H1 (cell line): ENCODE data around the gene HRH3. TPM values are rescaled to one million over a fixed set of nuclear protein-coding genes. Genes with fewer than 3 reads are reported as not detected.

ENCODE experiments used
- CTCF ChIA-PET: fragments of 300-600 bp; sonication (Branson Sonifier 250); formaldehyde crosslinking; loops from one replicate; lab custom pipeline; 2021; ENCODE audit not compliant: partially characterized antibody; lab: Charles Lee
- POLR2A ChIA-PET: fragments of 300-600 bp; sonication (Branson Sonifier 250); formaldehyde crosslinking; loops from one replicate; lab custom pipeline; 2021; ENCODE audit warnings: inconsistent platforms; ENCODE audit not compliant: partially characterized antibody; lab: Charles Lee
- DNase-seq, 2 experiments: peaks; one replicate each; pipeline versions ENCODE4 v3.0.0 to v3.0.0-alpha.2; 2010 to 2022; ENCODE audit warnings: low spot score in 2 of 2, low read depth in 1 of 2, mixed read lengths in 1 of 2
- FAIRE-seq: peaks from 2 replicates; lab custom pipeline; 2011; peaks lifted over from hg19 to GRCh38; lab: Jason Lieb, UNC
- H2AFZ ChIP-seq: 2 replicates; pipeline ENCODE4 v1.8.1; 2012; ENCODE audit warnings: low read length, inconsistent platforms
- H2AK5ac ChIP-seq: 2 replicates; pipeline ENCODE4 v1.6.1; 2013; ENCODE audit warnings: low read depth, low read length
- H2BK120ac ChIP-seq: replicated peaks from 2 replicates; pipeline ENCODE3; 2013; ENCODE audit warnings: low read depth, low read length, inconsistent platforms
- H2BK12ac ChIP-seq: 2 replicates; pipeline ENCODE4 v1.6.1; 2013; ENCODE audit warnings: low read depth, low read length
- H2BK15ac ChIP-seq: 2 replicates; pipeline ENCODE4 v1.6.1; 2013; ENCODE audit warnings: low read length
- H2BK20ac ChIP-seq: 2 replicates; pipeline ENCODE4 v1.6.1; 2013; ENCODE audit warnings: low read length
- H2BK5ac ChIP-seq: 2 replicates; pipeline ENCODE4 v1.6.1; 2013; ENCODE audit warnings: low read depth, low read length
- H3K14ac ChIP-seq: 2 replicates; pipeline ENCODE4 v1.6.1; 2013; ENCODE audit warnings: inconsistent platforms; ENCODE audit not compliant: insufficient read length
- H3K18ac ChIP-seq: 2 replicates; pipeline ENCODE4 v1.6.1; 2013; ENCODE audit warnings: low read length; ENCODE audit errors: extremely low read depth
- H3K23ac ChIP-seq: 2 replicates; pipeline ENCODE4 v1.6.1; 2013; ENCODE audit warnings: inconsistent platforms; ENCODE audit not compliant: insufficient read length
- H3K23me2 ChIP-seq: 2 replicates; pipeline ENCODE4 v1.6.1; 2013; ENCODE audit warnings: low read depth, low read length
- H3K27ac ChIP-seq: 2 replicates; pipeline ENCODE4 v1.6.1; 2011; ENCODE audit warnings: low read depth, low read length, inconsistent platforms
- H3K27me3 ChIP-seq, 4 experiments: replicated peaks in 1 of 4; 1 replicate in 1 of 4; 2 replicates in 3 of 4; pipeline versions ENCODE4 v1.6.1 to v1.8.1; 2011 to 2013; ENCODE audit warnings: low read length in 3 of 4, mild to moderate bottlenecking in 3 of 4, inconsistent platforms in 2 of 4, mixed read lengths in 2 of 4, moderate library complexity in 1 of 4; ENCODE audit not compliant: control insufficient read depth in 3 of 4, insufficient read depth in 3 of 4; ENCODE audit errors: extremely low read depth in 1 of 4
- H3K36me3 ChIP-seq, 4 experiments: 2 replicates each; pipeline versions ENCODE4 v1.6.1 to v1.8.1; 2011 to 2013; ENCODE audit warnings: mild to moderate bottlenecking in 4 of 4, low read length in 3 of 4, moderate library complexity in 2 of 4, control low read depth in 1 of 4, inconsistent platforms in 1 of 4; ENCODE audit not compliant: insufficient read depth in 4 of 4, control insufficient read depth in 2 of 4
- H3K4ac ChIP-seq: replicated peaks from 2 replicates; pipeline ENCODE3; 2013; ENCODE audit warnings: low read length, low read depth, mixed read lengths, inconsistent platforms; ENCODE audit not compliant: insufficient read length
- H3K4me1 ChIP-seq, 4 experiments: replicated peaks in 1 of 4; 1 replicate in 1 of 4; 2 replicates in 3 of 4; pipeline versions ENCODE4 v1.6.1 to v1.8.1; 2011 to 2013; ENCODE audit warnings: low read length in 3 of 4, inconsistent platforms in 2 of 4, mixed read lengths in 1 of 4; ENCODE audit not compliant: insufficient read depth in 4 of 4, control insufficient read depth in 3 of 4
- H3K4me2 ChIP-seq, 2 experiments: 2 replicates each; pipeline versions ENCODE4 v1.6.1 to v1.8.1; 2011 to 2013; ENCODE audit warnings: low read depth in 2 of 2, low read length in 2 of 2, control low read depth in 1 of 2, inconsistent platforms in 1 of 2, mild to moderate bottlenecking in 1 of 2; ENCODE audit not compliant: insufficient read depth in 1 of 2
- H3K4me3 ChIP-seq, 4 experiments: fragments of 200-600, 300-600 bp in 1 of 4; sonication (generic), shearing (Covaris generic), sonication (Bioruptor Twin) in 1 of 4; 2 replicates each; pipeline versions ENCODE4 v1.5.1 to v1.8.1; 2011 to 2016; ENCODE audit warnings: low read length in 4 of 4, low read depth in 3 of 4, control low read depth in 2 of 4, inconsistent platforms in 2 of 4, mild to moderate bottlenecking in 2 of 4, mixed read lengths in 1 of 4, moderate library complexity in 1 of 4; ENCODE audit not compliant: insufficient read depth in 2 of 4; ENCODE audit errors: extremely low read depth in 1 of 4
- H3K56ac ChIP-seq: replicated peaks from 2 replicates; pipeline ENCODE3; 2013; ENCODE audit warnings: low read depth, mild to moderate bottlenecking, mixed read lengths, low read length, inconsistent platforms; ENCODE audit not compliant: insufficient read length
- H3K79me1 ChIP-seq: 2 replicates; pipeline ENCODE4 v1.6.1; 2013; ENCODE audit warnings: low read depth, low read length, control low read depth
- H3K79me2 ChIP-seq, 2 experiments: 2 replicates each; pipeline versions ENCODE4 v1.6.1 to v1.8.1; 2012 to 2013; ENCODE audit warnings: low read length in 2 of 2, mild to moderate bottlenecking in 2 of 2, inconsistent platforms in 1 of 2; ENCODE audit not compliant: insufficient read depth in 2 of 2, control insufficient read depth in 1 of 2
- H3K9ac ChIP-seq, 4 experiments: replicated peaks in 1 of 4; 1 replicate in 1 of 4; 2 replicates in 3 of 4; pipeline versions ENCODE4 v1.6.1 to v1.8.1; 2011 to 2013; ENCODE audit warnings: low read depth in 3 of 4, low read length in 3 of 4, control low read depth in 2 of 4, mild to moderate bottlenecking in 2 of 4, moderate library complexity in 2 of 4, inconsistent platforms in 1 of 4; ENCODE audit errors: extremely low read depth in 1 of 4
- H3K9me3 ChIP-seq, 2 experiments: 2 replicates each; pipeline versions ENCODE4 v1.6.1 to v1.8.1; 2012 to 2013; ENCODE audit warnings: mild to moderate bottlenecking in 2 of 2, moderate library complexity in 2 of 2, control low read depth in 1 of 2, inconsistent platforms in 1 of 2, low read depth in 1 of 2, low read length in 1 of 2, mixed read lengths in 1 of 2; ENCODE audit not compliant: insufficient read depth in 2 of 2
- H4K20me1 ChIP-seq, 2 experiments: replicated peaks in 1 of 2; 2 replicates each; pipeline versions ENCODE3 to v1.8.1; 2011 to 2013; ENCODE audit warnings: inconsistent platforms in 2 of 2, low read length in 2 of 2, mild to moderate bottlenecking in 1 of 2; ENCODE audit not compliant: insufficient read depth in 2 of 2, control insufficient read depth in 1 of 2
- H4K5ac ChIP-seq: 2 replicates; pipeline ENCODE4 v1.6.1; 2013; ENCODE audit warnings: low read length, low read depth, mixed read lengths, inconsistent platforms; ENCODE audit not compliant: insufficient read length
- H4K8ac ChIP-seq: 2 replicates; pipeline ENCODE4 v1.8.0; 2013; ENCODE audit warnings: mild to moderate bottlenecking, moderate library complexity, low read length, inconsistent platforms; ENCODE audit not compliant: insufficient read depth; ENCODE audit errors: extremely low read depth
- H4K91ac ChIP-seq: replicated peaks from 2 replicates; pipeline ENCODE3; 2013; ENCODE audit warnings: low read length, mixed read lengths, inconsistent platforms; ENCODE audit not compliant: insufficient read length
- CTCF ChIP-seq, 3 experiments: IDR thresholded peaks; 1 replicate in 2 of 3; 2 replicates in 1 of 3; pipeline versions ENCODE4 v1.5.1 to v1.6.1; 2011; ENCODE audit warnings: low read length in 3 of 3, mild to moderate bottlenecking in 3 of 3, inconsistent platforms in 2 of 3, low read depth in 1 of 3, moderate library complexity in 1 of 3; ENCODE audit not compliant: insufficient read depth in 1 of 3; ENCODE audit errors: control extremely low read depth in 1 of 3
- MAFK ChIP-seq: IDR thresholded peaks from 2 replicates; pipeline ENCODE4 v1.6.1; 2012; ENCODE audit warnings: low read depth, mild to moderate bottlenecking, improper control_type of control experiment, low read length
- POLR2A ChIP-seq, 2 experiments: IDR thresholded peaks; 1 replicate in 1 of 2; 2 replicates in 1 of 2; pipeline ENCODE4 v1.6.1; 2011; ENCODE audit warnings: low read depth in 2 of 2, low read length in 2 of 2, mild to moderate bottlenecking in 2 of 2; ENCODE audit errors: control extremely low read depth in 1 of 2
- RNF2 ChIP-seq: fragments of 200-900, 300-1000 bp; sonication (generic); IDR thresholded peaks from 2 replicates; pipeline ENCODE4 v1.7.1; 2016; ENCODE audit warnings: borderline replicate concordance, low read depth, mild to moderate bottlenecking, antibody characterized with exemption, low read length; ENCODE audit not compliant: poor library complexity, severe bottlenecking; ENCODE audit errors: missing control alignments
- SIX5 ChIP-seq: IDR thresholded peaks from 2 replicates; pipeline ENCODE4 v1.6.1; 2011; ENCODE audit warnings: mild to moderate bottlenecking, low read depth, low read length
- SP2 ChIP-seq: IDR thresholded peaks from 2 replicates; pipeline ENCODE4 v1.6.1; 2012; ENCODE audit warnings: mild to moderate bottlenecking, low read length, inconsistent platforms
- SRF ChIP-seq: IDR thresholded peaks from 2 replicates; pipeline ENCODE4 v1.6.1; 2011; ENCODE audit warnings: mild to moderate bottlenecking, low read depth, low read length, moderate library complexity
- SUZ12 ChIP-seq: fragments of 200-600 bp; sonication (generic); IDR thresholded peaks from 2 replicates; pipeline ENCODE4 v1.6.1; 2012; ENCODE audit warnings: mild to moderate bottlenecking, inconsistent platforms, low read length, moderate library complexity, mixed read lengths
- TEAD4 ChIP-seq: IDR thresholded peaks from 2 replicates; pipeline ENCODE4 v1.6.1; 2012; ENCODE audit warnings: low read depth, low read length, inconsistent platforms, mixed read lengths
- ZNF274 ChIP-seq: IDR thresholded peaks from 2 replicates; pipeline ENCODE4 v1.7.0; 2012; ENCODE audit warnings: low read length, borderline replicate concordance; ENCODE audit errors: extremely low read depth
- WGBS, 2 experiments: shearing (Covaris generic) in 1 of 2; methylation state at CpG; one replicate each; pipeline versions ENCODE4 v1.1.6 to v1.1.7; 2013 to 2015; ENCODE audit warnings: low lambda C conversion rate in 2 of 2, mixed read lengths in 2 of 2, inconsistent platforms in 1 of 2, low coverage in 1 of 2, missing lambda C conversion rate in 1 of 2; ENCODE audit not compliant: insufficient replicate concordance in 2 of 2, insufficient coverage in 1 of 2, insufficient read length in 1 of 2; ENCODE audit errors: extremely low coverage in 1 of 2, missing lambda C conversion rate in 1 of 2; 5-methylcytosine and 5-hydroxymethylcytosine counted together
- polyA plus RNA-seq, 7 experiments: library from polyadenylated mRNA; depleted of rRNA in 3 of 7; stranded (reverse) in 5 of 7; unstranded in 2 of 7; fragments of >200 nt in 5 of 7; fragments of 200-250 nt in 2 of 7; gene quantifications; 1 replicate in 5 of 7; 2 replicates in 1 of 7; 4 replicates in 1 of 7; pipeline versions ENCODE4 v1.2.1 to v1.2.3, GENCODE V29; 2011 to 2013; ENCODE audit warnings: missing spikeins in 2 of 7, mixed read lengths in 2 of 7
- total RNA-seq: library from RNA; stranded (reverse); fragmentation: NEBNext Ultra II Directional; extraction: Animal tissue kit (Norgen Biotek cat#: 25700); gene quantifications from 2 replicates; pipeline ENCODE4 v1.2.1, GENCODE V29; 2021
- TF ChIP-seq, protein P1 (sequence below): IDR thresholded peaks from 2 replicates; pipeline ENCODE4 v1.6.1; 2011; ENCODE audit warnings: low read depth, mild to moderate bottlenecking, low read length; ENCODE audit not compliant: insufficient read depth

Gene HRH3
- total and polyA plus RNA-seq, 2 of the 8 experiments (the other 6 are each of a cell fraction or from before 2014, with no cell fraction given): 2.0 to 4.5 TPM

DNA sequence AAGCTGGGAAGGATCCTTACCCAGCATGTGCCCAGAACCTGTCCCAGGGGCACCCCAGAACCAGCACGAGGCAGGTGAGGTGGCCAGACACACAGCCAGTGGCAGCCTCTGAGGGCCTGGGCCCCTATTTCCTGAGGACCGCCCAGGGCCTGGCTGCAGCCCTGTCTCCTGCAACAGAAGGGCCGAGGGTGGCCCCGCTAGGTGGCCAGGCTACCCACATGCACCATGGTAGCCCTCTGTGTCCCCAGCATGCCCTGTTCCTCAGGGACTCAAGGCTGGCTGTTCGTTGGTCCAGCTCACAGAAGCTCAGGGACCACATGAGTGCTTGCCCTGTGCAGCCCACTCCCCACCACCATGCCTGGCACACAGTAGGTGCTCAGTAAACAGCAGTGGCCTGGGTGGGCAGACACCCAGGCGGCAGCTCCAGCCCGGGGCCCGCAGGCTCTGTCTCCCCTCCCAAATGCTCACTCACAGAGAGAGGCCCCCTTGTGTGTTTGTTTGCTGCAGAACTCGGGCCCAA is 8.2 kb downstream of the HRH3 start:
- Histone ChIP-seq H3K4me2 (no peak overlapping the region), H3K79me2 (no peaks in the 10 kb centered on the region), H3K4me1 (peaks cover 0 to 3% (median 0%) of the 10 kb centered on the region in 4 experiments; a peak in 1 of 7 replicates), H3K27me3 (no peaks in the 10 kb centered on the region; a peak in 2 of 7 replicates), H3K9ac (no peak overlapping the region), H2BK120ac (no peak overlapping the region), H3K18ac (no peak overlapping the region), H3K4me3 (no peak overlapping the region), H3K23ac (no peak overlapping the region), H2BK20ac (no peak overlapping the region), H4K8ac (no peak overlapping the region; the same call in 1 of the 2 replicates), H3K4ac (no peak overlapping the region), H4K91ac (no peak overlapping the region), H3K23me2 (no peaks in the 10 kb centered on the region), H3K36me3 (no peaks in the 10 kb centered on the region), H3K14ac (no peak overlapping the region), H2AK5ac (no peak overlapping the region), H2BK15ac (no peak overlapping the region), H2AFZ (no peak overlapping the region), H4K20me1 (peaks cover 0 to 2% of the 10 kb centered on the region in 2 experiments), H3K27ac (no peak overlapping the region), H2BK5ac (no peak overlapping the region), H4K5ac (no peak overlapping the region), H3K56ac (no peak overlapping the region), H3K79me1 (no peaks in the 10 kb centered on the region), H3K9me3 (no peaks in the 10 kb centered on the region), H2BK12ac (no peak overlapping the region)
- no peak for FAIRE-seq
- no peak for DNase-seq
- 88% methylated on average over 9 of the region's 9 CpGs; no CpG with 5 or more reads in 1 of the 2 experiments for WGBS, 2 experiments
- ChIA-PET CTCF (interaction anchor here (0.9 to 1.5 kb wide), 5 partner anchors 10 to 171 kb away, joined by 3 read pairs; no protein-coding TSS in a partner anchor), POLR2A (no interaction called here)
- TF ChIP-seq SRF (no peak), ZNF274 (no peak), SP2 (no peak), CTCF (IDR thresholded peaks at IDR 0.05; ENCODE audit: control extremely low read depth in 1 of 3, insufficient read depth in 1 of 3, low read depth in 1 of 3, low read length in 3 of 3) (no peak), SUZ12 (no peak), RNF2 (no peak), MAFK (no peak), SIX5 (no peak), TEAD4 (no peak), POLR2A (IDR thresholded peaks at IDR 0.05; ENCODE audit: control extremely low read depth in 1 of 2, low read depth in 2 of 2, low read length in 2 of 2) (no peak)
- TF ChIP-seq, protein P1, sequence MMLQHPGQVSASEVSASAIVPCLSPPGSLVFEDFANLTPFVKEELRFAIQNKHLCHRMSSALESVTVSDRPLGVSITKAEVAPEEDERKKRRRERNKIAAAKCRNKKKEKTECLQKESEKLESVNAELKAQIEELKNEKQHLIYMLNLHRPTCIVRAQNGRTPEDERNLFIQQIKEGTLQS: no peak
